ENCODE measurements around the gene CHCHD3. TPM values are rescaled to one million over a fixed set of nuclear protein-coding genes. Genes with fewer than 3 reads are reported as not detected.

CHCHD3 gene
- 67.6 TPM for polyA plus RNA-seq (2012; ENCODE audit: low read depth, missing spikeins)

DNA sequence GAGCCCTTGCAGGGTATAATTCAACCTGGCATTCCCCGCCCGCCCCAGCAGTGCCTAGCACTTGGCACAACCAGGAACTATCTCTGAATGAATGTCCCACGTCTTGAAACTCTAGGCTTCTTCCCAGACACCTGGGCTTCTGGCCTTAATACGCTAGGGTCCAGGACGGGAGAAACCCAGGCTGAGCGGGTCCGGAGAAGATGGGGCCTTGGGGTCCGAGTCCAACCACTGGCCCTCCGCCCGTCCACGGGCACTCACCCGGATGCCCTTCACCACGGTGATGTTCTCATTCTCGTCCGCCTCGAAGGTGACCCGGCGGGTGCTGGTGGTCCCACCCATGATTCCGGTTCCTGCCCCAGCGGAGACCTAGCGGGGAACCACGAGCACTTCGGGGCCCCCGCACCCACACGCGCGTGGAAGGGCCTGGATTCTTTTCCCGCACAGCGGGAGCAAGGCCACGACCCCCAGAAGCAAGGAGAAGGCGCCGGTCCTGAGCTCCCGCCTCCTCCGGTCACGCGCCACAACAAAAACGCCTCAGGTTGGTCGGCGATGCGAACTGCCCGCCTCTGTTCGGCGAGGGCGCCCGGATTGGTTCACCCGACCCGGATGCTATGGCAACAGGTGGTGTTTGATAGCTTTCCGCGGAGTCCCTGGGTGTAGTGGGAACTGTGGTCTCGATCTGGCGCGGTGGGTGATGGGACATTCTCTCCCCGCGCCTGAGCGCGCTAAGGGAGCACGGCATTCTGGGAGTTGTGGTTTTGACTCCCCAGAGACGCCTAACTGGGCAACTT lies at the start of gene CHCHD3:
TSS of gene CHCHD3 (minus strand) at position 492 of the 791 bp plus-strand sequence. CDS start at position 339, 153 bp downstream.
- FAIRE-seq = peak; percentile 99
- DNase-seq (ENCODE audit: insufficient read length, low spot score) = peak; percentile 90
- TF ChIP-seq SPI1 (IDR thresholded peaks at IDR 0.05; ENCODE audit: low read depth, low read length) (0 out of 2 replicates have a peak, but pooled peaks have one; percentile 2), PAX5 (IDR thresholded peaks at IDR 0.05; ENCODE audit: insufficient read depth, low read length, severe bottlenecking) (peak; percentile 36), POLR2AphosphoS5 (IDR thresholded peaks at IDR 0.05; ENCODE audit: low read depth, low read length) (peak; percentile 43; the same call in 1 of the 2 replicates), POU2F2 (IDR thresholded peaks at IDR 0.05; ENCODE audit: low read depth, low read length) (peak; percentile 8; the same call in 1 of the 2 replicates), POLR2A (IDR thresholded peaks at IDR 0.05; ENCODE audit: low read depth, low read length) (peak; percentile 42; the same call in 1 of the 2 replicates), TAF1 (IDR thresholded peaks at IDR 0.05; ENCODE audit: low read depth, low read length) (no peak)

DNA sequence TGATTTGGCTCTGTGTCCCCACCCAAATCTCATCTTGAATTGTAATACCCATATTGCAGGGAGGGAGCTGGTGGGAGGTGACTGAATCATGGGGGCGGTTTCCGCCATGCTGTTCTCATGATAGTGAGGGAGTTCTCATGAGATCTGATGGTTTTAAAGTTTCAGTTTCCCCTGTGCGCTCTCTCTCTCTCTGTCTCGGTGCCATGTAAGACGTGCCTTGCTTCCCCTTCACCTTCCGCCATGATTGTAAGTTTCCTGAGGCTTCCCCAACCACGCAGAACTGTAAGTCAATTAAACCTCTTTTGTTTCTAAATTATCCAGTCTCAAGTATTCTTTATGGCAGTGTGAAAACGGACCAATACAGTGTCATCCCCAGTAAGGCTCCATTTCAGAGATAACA lies 48.3 kb upstream of the CHCHD3 start:
- DNase-seq (ENCODE audit: insufficient read length, low spot score) (no peak), FAIRE-seq (no peak)
- TF ChIP-seq PAX5 (IDR thresholded peaks at IDR 0.05; ENCODE audit: insufficient read depth, low read length, severe bottlenecking) = no peak
- no peak for TF ChIP-seq POU2F2 (IDR thresholded peaks at IDR 0.05; ENCODE audit: low read depth, low read length)

DNA sequence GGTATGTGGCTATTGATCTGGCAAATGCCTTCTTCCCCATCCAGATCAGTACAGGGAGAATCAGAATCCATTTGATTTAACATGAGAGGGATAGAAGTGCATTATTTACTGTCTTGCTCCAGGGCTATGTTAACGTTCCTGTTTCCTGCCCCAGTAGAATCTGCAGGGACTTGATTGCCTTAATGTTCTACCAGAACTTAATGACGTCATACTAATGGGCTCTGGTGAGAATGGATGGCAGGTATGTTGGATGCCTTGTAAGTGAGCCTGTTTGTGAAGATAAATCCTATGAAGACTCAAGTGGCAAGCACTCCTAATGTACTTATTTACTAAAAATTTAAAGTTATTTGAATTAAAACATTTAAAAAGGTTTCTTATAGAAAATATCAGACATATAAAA lies 44.5 kb upstream of the CHCHD3 start:
- DNase-seq (ENCODE audit: insufficient read length, low spot score) (no peak), FAIRE-seq (no peak)
- no peak for TF ChIP-seq SPI1 (IDR thresholded peaks at IDR 0.05; ENCODE audit: low read depth, low read length)
- no peak for TF ChIP-seq POU2F2 (IDR thresholded peaks at IDR 0.05; ENCODE audit: low read depth, low read length)
- no peak for TF ChIP-seq POLR2A (IDR thresholded peaks at IDR 0.05; ENCODE audit: low read depth, low read length)
- no peak for TF ChIP-seq TAF1 (IDR thresholded peaks at IDR 0.05; ENCODE audit: low read depth, low read length)
- no peak for TF ChIP-seq PAX5 (IDR thresholded peaks at IDR 0.05; ENCODE audit: insufficient read depth, low read length, severe bottlenecking)
- TF ChIP-seq POLR2AphosphoS5 (IDR thresholded peaks at IDR 0.05; ENCODE audit: low read depth, low read length) = no peak

DNA sequence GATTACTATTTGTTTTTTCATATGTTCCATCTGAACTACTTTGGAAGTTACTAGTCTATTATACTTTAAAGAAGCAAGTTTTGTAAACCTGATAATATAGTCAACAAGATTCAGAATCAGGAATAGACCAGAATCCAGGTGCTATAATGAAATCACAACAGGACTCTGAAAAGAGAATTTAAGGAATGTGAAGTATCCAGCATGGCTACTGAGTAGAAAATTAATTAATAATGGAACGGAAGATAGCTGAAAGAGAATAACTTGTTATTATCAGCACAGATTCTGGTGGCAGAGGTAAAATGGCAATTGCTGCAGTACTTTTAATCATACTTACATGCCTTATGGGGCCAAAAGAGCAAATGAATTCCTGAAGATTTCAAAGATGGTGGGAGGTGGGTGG lies 43.1 kb upstream of the CHCHD3 start:
- DNase-seq (ENCODE audit: insufficient read length, low spot score) (no peak), FAIRE-seq (no peak)
- no peak for TF ChIP-seq SPI1 (IDR thresholded peaks at IDR 0.05; ENCODE audit: low read depth, low read length)

DNA sequence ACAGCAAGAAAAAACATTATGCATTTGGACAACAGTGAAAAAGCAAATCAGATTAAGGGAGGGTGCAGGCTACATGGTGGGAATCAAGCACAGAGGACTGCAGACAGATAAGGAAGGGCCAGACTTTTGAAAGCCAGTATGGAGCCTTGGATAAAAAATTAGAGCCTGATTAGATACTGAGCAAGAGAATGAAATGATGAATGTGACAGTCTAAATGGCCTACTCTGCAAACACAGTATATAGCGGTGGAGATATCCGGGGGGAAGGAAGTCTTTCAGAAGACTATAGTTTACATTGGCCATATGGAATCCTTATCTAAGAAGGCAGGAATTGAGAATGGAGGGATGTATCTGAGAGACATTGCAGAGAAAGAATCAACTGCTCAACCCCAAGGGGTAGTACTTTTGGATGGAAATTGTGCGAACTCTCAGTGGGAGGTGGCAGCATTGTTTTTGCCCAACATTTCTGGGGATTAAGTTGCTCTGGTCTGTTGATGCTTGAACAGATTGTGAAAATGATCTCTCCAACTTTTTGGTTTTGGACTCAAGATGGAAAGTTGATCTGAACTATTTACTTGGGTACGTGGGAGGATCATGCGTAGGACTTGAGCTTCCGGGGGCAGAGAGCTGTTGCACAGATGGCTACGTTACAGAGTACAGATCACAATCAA lies 39.4 kb upstream of the CHCHD3 start:
- TF ChIP-seq POU2F2 (IDR thresholded peaks at IDR 0.05; ENCODE audit: low read depth, low read length) (no peak), SPI1 (IDR thresholded peaks at IDR 0.05; ENCODE audit: low read depth, low read length) (no peak), POLR2AphosphoS5 (IDR thresholded peaks at IDR 0.05; ENCODE audit: low read depth, low read length) (no peak), TAF1 (IDR thresholded peaks at IDR 0.05; ENCODE audit: low read depth, low read length) (no peak), POLR2A (IDR thresholded peaks at IDR 0.05; ENCODE audit: low read depth, low read length) (no peak), PAX5 (IDR thresholded peaks at IDR 0.05; ENCODE audit: insufficient read depth, low read length, severe bottlenecking) (no peak)
- no peak for FAIRE-seq
- no peak for DNase-seq (ENCODE audit: insufficient read length, low spot score)

DNA sequence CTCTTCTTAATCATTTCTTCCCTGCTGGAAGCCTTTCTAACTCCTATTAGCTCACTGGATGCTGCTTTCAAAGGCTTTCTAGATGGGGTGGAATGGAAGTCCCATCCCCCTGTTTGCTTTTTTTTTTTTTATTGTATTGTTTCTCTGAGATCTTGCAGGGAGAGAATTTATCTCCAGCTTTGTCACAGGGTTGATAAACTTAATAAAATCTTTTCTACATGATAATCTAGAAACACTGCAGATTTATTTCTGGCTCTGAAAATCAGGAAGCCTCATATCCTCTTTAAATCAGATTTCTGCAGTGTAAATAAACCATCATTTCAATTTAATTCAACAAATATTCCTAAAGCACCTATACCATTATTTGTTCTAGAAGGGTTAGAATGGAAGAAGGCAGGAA lies 37.2 kb upstream of the CHCHD3 start:
- FAIRE-seq (no peak), DNase-seq (ENCODE audit: insufficient read length, low spot score) (no peak)
- TF ChIP-seq SPI1 (IDR thresholded peaks at IDR 0.05; ENCODE audit: low read depth, low read length) (no peak), POLR2AphosphoS5 (IDR thresholded peaks at IDR 0.05; ENCODE audit: low read depth, low read length) (no peak), POU2F2 (IDR thresholded peaks at IDR 0.05; ENCODE audit: low read depth, low read length) (no peak), TAF1 (IDR thresholded peaks at IDR 0.05; ENCODE audit: low read depth, low read length) (no peak), PAX5 (IDR thresholded peaks at IDR 0.05; ENCODE audit: insufficient read depth, low read length, severe bottlenecking) (no peak), POLR2A (IDR thresholded peaks at IDR 0.05; ENCODE audit: low read depth, low read length) (no peak)

DNA sequence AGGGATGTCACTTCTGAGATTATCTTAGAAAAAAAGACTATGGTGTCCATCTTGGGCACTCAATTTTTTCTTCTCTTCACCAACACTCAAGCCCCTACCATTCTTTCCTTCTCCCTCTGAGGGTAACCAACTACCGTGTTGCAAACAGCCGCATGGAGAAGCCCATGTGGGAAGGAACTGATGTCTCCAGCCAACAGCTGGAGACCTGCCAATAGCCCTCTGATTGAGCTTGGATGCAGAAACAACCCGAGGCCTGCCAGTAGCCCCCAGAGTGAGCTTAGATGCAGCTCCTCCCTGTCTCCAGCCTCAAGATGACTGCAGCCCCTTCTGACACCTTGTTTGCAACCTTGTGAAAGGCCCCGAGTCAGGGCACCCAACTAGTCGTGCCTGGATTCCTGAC lies 36.4 kb upstream of the CHCHD3 start:
- FAIRE-seq (no peak), DNase-seq (ENCODE audit: insufficient read length, low spot score) (no peak)
- no peak for TF ChIP-seq POLR2A (IDR thresholded peaks at IDR 0.05; ENCODE audit: low read depth, low read length)
- TF ChIP-seq POLR2AphosphoS5 (IDR thresholded peaks at IDR 0.05; ENCODE audit: low read depth, low read length) = no peak
- TF ChIP-seq POU2F2 (IDR thresholded peaks at IDR 0.05; ENCODE audit: low read depth, low read length) = no peak
- no peak for TF ChIP-seq TAF1 (IDR thresholded peaks at IDR 0.05; ENCODE audit: low read depth, low read length)
- no peak for TF ChIP-seq PAX5 (IDR thresholded peaks at IDR 0.05; ENCODE audit: insufficient read depth, low read length, severe bottlenecking)
- no peak for TF ChIP-seq SPI1 (IDR thresholded peaks at IDR 0.05; ENCODE audit: low read depth, low read length)

DNA sequence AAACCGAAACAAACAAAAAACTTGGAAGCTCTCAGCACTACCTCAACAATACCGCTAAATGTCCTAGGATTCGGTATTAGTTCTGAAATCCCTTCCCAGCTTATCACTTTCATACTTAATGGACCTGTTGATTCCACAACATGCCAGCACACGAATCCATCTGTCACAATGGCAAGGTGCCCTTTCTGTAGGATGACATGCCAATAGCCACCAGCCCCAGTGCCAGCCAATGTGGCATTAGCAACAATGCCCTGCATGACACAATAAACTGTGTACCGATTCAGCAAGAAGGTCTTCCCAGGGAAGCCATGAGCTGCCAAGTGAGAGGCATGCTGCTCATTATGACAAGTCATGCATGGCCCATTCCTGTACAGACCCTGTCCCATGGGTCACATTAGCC lies 35.6 kb upstream of the CHCHD3 start:
- no peak for FAIRE-seq
- no peak for TF ChIP-seq POU2F2 (IDR thresholded peaks at IDR 0.05; ENCODE audit: low read depth, low read length)
- no peak for TF ChIP-seq PAX5 (IDR thresholded peaks at IDR 0.05; ENCODE audit: insufficient read depth, low read length, severe bottlenecking)
- TF ChIP-seq POLR2A (IDR thresholded peaks at IDR 0.05; ENCODE audit: low read depth, low read length) = no peak
- no peak for TF ChIP-seq POLR2AphosphoS5 (IDR thresholded peaks at IDR 0.05; ENCODE audit: low read depth, low read length)
- TF ChIP-seq SPI1 (IDR thresholded peaks at IDR 0.05; ENCODE audit: low read depth, low read length) = no peak
- TF ChIP-seq TAF1 (IDR thresholded peaks at IDR 0.05; ENCODE audit: low read depth, low read length) = no peak
- no peak for DNase-seq (ENCODE audit: insufficient read length, low spot score)

DNA sequence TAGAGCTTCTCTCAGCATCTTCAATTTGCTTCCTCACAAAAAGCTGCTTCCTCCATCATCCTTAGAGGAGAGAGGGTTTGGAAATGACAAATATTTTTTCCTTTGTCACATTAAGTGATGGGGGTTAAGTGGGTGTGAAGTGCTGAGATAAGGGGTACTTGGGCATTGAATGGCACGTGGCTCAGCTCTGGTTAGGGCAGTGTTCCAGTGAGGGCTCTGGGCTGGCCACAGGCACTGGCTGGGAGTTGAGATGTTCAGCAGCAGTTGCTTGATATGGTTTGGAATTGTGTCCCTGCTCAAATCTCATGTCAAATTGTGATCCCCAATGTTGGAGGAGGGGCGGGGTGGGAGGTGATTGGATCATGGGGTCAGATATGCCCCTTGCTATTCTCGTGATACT lies 33.7 kb upstream of the CHCHD3 start:
- no peak for TF ChIP-seq PAX5 (IDR thresholded peaks at IDR 0.05; ENCODE audit: insufficient read depth, low read length, severe bottlenecking)
- TF ChIP-seq SPI1 (IDR thresholded peaks at IDR 0.05; ENCODE audit: low read depth, low read length) = no peak
- DNase-seq (ENCODE audit: insufficient read length, low spot score) (no peak), FAIRE-seq (no peak)

DNA sequence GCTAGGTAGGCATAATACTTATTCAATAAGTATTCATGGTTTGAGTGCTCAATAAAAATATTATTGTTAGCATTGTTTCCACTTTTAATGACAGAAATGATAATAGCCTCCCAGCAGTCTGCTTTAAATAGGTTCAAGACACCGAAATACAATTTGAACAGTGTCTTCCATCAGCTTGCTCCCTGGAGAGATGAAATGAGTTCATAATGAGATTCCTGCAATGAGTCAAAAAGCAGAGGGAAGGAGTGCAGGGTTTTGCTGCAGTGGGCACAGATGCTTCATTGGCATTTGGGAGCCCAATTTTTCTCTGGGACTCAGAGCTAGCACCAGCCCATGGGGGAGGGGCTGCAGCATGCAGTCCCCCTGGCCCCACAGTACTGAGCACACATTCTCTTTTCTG lies 32.6 kb upstream of the CHCHD3 start:
- no peak for TF ChIP-seq POLR2A (IDR thresholded peaks at IDR 0.05; ENCODE audit: low read depth, low read length)
- no peak for TF ChIP-seq SPI1 (IDR thresholded peaks at IDR 0.05; ENCODE audit: low read depth, low read length)
- TF ChIP-seq POLR2AphosphoS5 (IDR thresholded peaks at IDR 0.05; ENCODE audit: low read depth, low read length) = no peak
- no peak for TF ChIP-seq PAX5 (IDR thresholded peaks at IDR 0.05; ENCODE audit: insufficient read depth, low read length, severe bottlenecking)
- TF ChIP-seq POU2F2 (IDR thresholded peaks at IDR 0.05; ENCODE audit: low read depth, low read length) = no peak
- no peak for TF ChIP-seq TAF1 (IDR thresholded peaks at IDR 0.05; ENCODE audit: low read depth, low read length)
- FAIRE-seq (no peak), DNase-seq (ENCODE audit: insufficient read length, low spot score) (no peak)
